SU-DHL-6 (cell line): ENCODE results near the gene PDE6A.

Experiments used
- H2AFZ ChIP-seq: fragments of 200-600 bp; sonication (generic); 2 replicates; pipeline ENCODE4 v1.6.1; 2014; ENCODE audit warnings: low read depth, mild to moderate bottlenecking, moderate library complexity, mixed read lengths, antibody characterized with exemption, low read length; ENCODE audit not compliant: severe bottlenecking
- H3F3A ChIP-seq: fragments of 200-600 bp; shearing (Covaris generic); 2 replicates; pipeline ENCODE4 v1.6.0; 2016; ENCODE audit warnings: antibody characterized with exemption, mild to moderate bottlenecking; ENCODE audit not compliant: insufficient read depth
- H3K27ac ChIP-seq: fragments of 200-600 bp; sonication (generic); 2 replicates; pipeline ENCODE4 v1.5.1; 2016; ENCODE audit warnings: low read depth, mild to moderate bottlenecking, low read length, moderate library complexity, mixed read lengths
- H3K27me3 ChIP-seq: fragments of 200-600 bp; sonication (generic), shearing (Covaris generic); 2 replicates; pipeline ENCODE4 v1.6.0; 2014; ENCODE audit warnings: mild to moderate bottlenecking, low read length
- H3K36me3 ChIP-seq: fragments of 200-600 bp; sonication (generic); 2 replicates; pipeline ENCODE4 v1.6.1; 2014; ENCODE audit warnings: mild to moderate bottlenecking, low read length, mixed read lengths
- H3K4me2 ChIP-seq: fragments of 300-600, 200-600 bp; shearing (Covaris generic), sonication (generic); 2 replicates; pipeline ENCODE4 v1.6.0; 2014; ENCODE audit warnings: low read length, low read depth, mild to moderate bottlenecking; ENCODE audit not compliant: poor library complexity, severe bottlenecking
- H3K4me3 ChIP-seq: fragments of 200-600 bp; sonication (generic); 2 replicates; pipeline ENCODE4 v1.5.1; 2014; ENCODE audit warnings: antibody characterized with exemption, low read length, mild to moderate bottlenecking, mixed read lengths; ENCODE audit not compliant: insufficient read depth, poor library complexity, severe bottlenecking
- H3K79me2 ChIP-seq: fragments of 200-600 bp; sonication (generic); 2 replicates; pipeline ENCODE4 v1.6.1; 2014; ENCODE audit warnings: mild to moderate bottlenecking, low read length, moderate library complexity; ENCODE audit not compliant: insufficient read depth
- H3K9ac ChIP-seq: fragments of 200-600 bp; sonication (generic); 2 replicates; pipeline ENCODE4 v1.7.0; 2014; ENCODE audit warnings: mild to moderate bottlenecking, low read length
- H3K9me2 ChIP-seq: fragments of 200-600 bp; sonication (generic); replicated peaks from 2 replicates; pipeline ENCODE4 v1.6.1; 2014; ENCODE audit warnings: low read length; ENCODE audit not compliant: insufficient read depth
- H3K9me3 ChIP-seq: fragments of 200-600 bp; sonication (generic); 2 replicates; pipeline ENCODE4 v1.6.1; 2014; ENCODE audit warnings: low read length, mixed read lengths; ENCODE audit not compliant: insufficient read depth
- H4K20me1 ChIP-seq: fragments of 200-600 bp; sonication (generic); 2 replicates; pipeline ENCODE4 v1.6.1; 2014; ENCODE audit warnings: low read depth, mild to moderate bottlenecking, antibody characterized with exemption, low read length, moderate library complexity, mixed read lengths
- EZH2phosphoT487 ChIP-seq: fragments of 200-600 bp; sonication (generic), shearing (Covaris generic); conservative IDR thresholded peaks from 2 replicates; pipeline ENCODE4 v1.6.1; 2018; ENCODE audit warnings: mild to moderate bottlenecking, antibody characterized with exemption, low read length, moderate library complexity, mixed read lengths
- TF ChIP-seq, protein P1 (sequence below): fragments of 200-600 bp; sonication (generic); IDR thresholded peaks from one replicate; pipeline ENCODE4 v1.5.1; 2017; ENCODE audit warnings: antibody characterized with exemption, mild to moderate bottlenecking, low read length, moderate library complexity; ENCODE audit not compliant: insufficient read depth, poor library complexity, severe bottlenecking

The PDE6A gene

DNA sequence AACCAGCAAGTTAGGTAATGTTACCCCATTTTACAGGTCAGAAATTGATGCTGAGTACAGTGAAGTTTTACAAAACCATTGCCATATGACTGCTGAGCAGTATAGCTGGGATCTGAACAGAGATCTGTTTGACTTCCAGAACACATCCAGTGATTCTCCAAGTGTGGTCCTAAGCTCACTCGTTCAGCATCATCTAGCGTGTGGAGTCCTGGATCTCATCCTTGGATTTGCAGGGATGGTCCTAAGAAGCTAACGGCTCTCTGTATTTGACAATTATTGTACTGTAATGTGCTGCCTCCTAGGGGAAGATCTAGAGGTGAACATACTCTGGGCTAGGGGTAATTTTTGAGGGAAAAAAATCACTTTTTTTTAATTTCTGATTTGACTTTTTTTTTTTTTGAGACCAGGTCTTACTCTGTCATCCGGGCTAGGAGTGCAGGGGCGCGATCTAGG lies 17.4 kb upstream of the PDE6A start:
- no peaks in the 10 kb centered on the region for H3K9me3 ChIP-seq
- no peaks in the 10 kb centered on the region for H3K79me2 ChIP-seq
- no peak overlapping the region for H3K4me3 ChIP-seq
- peaks cover 18% of the 10 kb centered on the region for H3F3A ChIP-seq
- no peaks in the 10 kb centered on the region for H4K20me1 ChIP-seq
- no peak for TF ChIP-seq EZH2phosphoT487
- TF ChIP-seq, protein P1, sequence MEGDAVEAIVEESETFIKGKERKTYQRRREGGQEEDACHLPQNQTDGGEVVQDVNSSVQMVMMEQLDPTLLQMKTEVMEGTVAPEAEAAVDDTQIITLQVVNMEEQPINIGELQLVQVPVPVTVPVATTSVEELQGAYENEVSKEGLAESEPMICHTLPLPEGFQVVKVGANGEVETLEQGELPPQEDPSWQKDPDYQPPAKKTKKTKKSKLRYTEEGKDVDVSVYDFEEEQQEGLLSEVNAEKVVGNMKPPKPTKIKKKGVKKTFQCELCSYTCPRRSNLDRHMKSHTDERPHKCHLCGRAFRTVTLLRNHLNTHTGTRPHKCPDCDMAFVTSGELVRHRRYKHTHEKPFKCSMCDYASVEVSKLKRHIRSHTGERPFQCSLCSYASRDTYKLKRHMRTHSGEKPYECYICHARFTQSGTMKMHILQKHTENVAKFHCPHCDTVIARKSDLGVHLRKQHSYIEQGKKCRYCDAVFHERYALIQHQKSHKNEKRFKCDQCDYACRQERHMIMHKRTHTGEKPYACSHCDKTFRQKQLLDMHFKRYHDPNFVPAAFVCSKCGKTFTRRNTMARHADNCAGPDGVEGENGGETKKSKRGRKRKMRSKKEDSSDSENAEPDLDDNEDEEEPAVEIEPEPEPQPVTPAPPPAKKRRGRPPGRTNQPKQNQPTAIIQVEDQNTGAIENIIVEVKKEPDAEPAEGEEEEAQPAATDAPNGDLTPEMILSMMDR, result peak; percentile 44
- H3K27me3 ChIP-seq, result no peaks in the 10 kb centered on the region
- H2AFZ ChIP-seq, result no peak overlapping the region
- H3K4me2 ChIP-seq, result peak overlapping the region; percentile 85
- no peak overlapping the region for H3K27ac ChIP-seq
- no peak overlapping the region for H3K9ac ChIP-seq
- no peaks in the 10 kb centered on the region for H3K9me2 ChIP-seq
- H3K36me3 ChIP-seq, result no peaks in the 10 kb centered on the region

DNA sequence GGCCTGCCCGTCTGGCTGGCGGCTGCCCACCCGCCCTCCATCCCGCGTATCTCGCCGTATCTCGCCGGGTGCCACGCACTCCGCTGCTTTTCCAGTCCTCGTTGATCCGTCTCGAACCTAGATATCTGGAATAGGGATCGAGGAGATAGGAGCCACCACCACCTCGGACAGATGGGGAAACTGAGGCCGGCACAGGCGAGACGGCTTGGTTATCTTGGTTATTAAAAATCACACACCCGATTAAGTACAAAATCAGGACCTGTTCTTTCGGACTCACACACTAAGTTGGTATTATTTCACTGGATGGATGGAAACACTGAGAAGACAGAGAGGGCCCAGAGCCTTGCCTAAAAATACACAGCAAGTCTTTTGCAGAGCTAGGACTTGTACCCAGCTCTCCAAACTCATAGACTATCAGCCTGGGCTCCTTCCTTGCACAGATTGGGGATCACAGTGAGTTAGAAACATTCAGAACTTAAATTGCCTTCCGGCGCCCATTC lies 16.6 kb upstream of the PDE6A start:
- no peaks in the 10 kb centered on the region for H3K27me3 ChIP-seq
- H3K4me2 ChIP-seq, result peak overlapping the region; percentile 85
- H2AFZ ChIP-seq, result peak overlapping the region; percentile 92
- H4K20me1 ChIP-seq, result no peaks in the 10 kb centered on the region
- H3K4me3 ChIP-seq, result peak overlapping the region; percentile 69
- H3F3A ChIP-seq, result peaks cover 18% of the 10 kb centered on the region
- peak overlapping the region; percentile 69 for H3K9ac ChIP-seq
- H3K9me3 ChIP-seq, result no peaks in the 10 kb centered on the region
- no peak overlapping the region for H3K27ac ChIP-seq
- no peaks in the 10 kb centered on the region for H3K9me2 ChIP-seq
- no peaks in the 10 kb centered on the region for H3K36me3 ChIP-seq
- no peaks in the 10 kb centered on the region for H3K79me2 ChIP-seq
- TF ChIP-seq EZH2phosphoT487, result no peak
- TF ChIP-seq, protein P1, result no peak

DNA sequence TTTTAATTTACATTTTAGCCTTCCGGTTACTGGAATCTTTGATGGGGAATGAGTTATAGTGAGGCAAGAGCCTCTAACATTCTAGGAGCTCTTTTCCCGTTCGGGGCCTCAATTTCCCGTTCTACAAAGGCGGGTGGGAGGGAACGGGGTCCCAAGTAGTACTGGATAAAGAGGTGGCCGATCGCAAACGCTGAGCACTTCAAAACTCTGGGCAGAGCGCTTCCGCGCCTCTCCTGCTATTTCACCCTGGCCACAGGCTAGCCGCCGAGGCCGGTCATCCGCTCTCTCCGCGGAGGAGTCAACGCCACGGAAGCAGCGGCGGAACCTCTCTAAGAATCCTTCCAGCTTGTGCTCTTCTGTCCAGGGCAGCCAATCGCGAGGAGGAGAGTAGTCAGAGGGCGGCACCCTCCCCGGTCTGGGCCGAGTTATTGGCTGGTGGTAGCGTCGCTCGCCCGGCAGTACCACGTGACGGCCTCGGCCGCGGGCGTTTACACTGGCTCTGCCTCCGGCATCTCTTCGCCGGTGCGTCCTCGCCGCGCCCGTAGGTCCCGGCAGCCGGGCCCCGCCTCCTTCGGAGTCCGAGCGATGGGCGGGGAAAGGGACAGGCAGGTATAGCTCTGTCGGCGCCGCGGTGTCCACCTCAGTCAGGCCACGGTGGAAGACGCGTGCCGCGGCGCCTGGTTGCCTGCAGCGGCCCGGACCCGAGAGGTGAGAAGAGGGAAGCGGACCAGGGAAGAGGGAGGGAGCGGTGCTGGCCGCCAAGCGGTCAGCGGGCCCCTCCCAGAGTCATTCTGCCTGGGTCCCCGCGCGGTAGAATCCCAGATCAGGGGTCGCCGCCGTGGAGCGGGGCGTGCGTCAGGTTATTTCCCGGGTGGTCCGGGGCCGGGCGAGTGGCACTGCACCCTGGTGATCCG lies 15.9 kb upstream of the PDE6A start, which contains the start of gene SLC26A2:
TSS of gene SLC26A2 (plus strand) at position 487 of the 914 bp plus-strand sequence. CDS start 16,895 bp downstream, outside the sequence.
- Histone ChIP-seq H3K9me3 (no peaks in the 10 kb centered on the region), H3K4me2 (peak within 1 kb of the TSS; percentile 85), H4K20me1 (no peaks in the 10 kb centered on the region), H3F3A (peaks cover 18% of the 10 kb centered on the region), H3K27me3 (no peaks in the 10 kb centered on the region), H2AFZ (peak within 1 kb of the TSS; percentile 92), H3K9ac (peak within 1 kb of the TSS; percentile 69), H3K4me3 (peak within 1 kb of the TSS; percentile 69), H3K9me2 (no peaks in the 10 kb centered on the region), H3K27ac (peak within 1 kb of the TSS; percentile 39), H3K36me3 (no peaks in the 10 kb centered on the region), H3K79me2 (no peaks in the 10 kb centered on the region)
- TF ChIP-seq, protein P1, result no peak
- TF ChIP-seq EZH2phosphoT487, result no peak
